K562 (cell line): ENCODE measurements around the gene PSME1. TPM values are rescaled to one million over a fixed set of nuclear protein-coding genes. Genes with fewer than 3 reads are reported as not detected.

Experiments
- ATAC-seq: fragments of 200-7000 bp; cut with Tn5 transposase; 3 replicates; pipeline ENCODE4 v1.9.1; 2020; ENCODE audit warnings: moderate library complexity
- BruUV-seq: library from RNA; stranded (reverse); fragments of 400-500 nt; replicated peaks from 2 replicates; lab custom pipeline; 2021; lab: Mats Ljungman, UMichigan
- CTCF ChIA-PET: fragments of 300-600 bp; formaldehyde crosslinking; extraction: SDS; loops from one replicate; lab custom pipeline; 2021; ENCODE audit warnings: low intra/inter-chr PET ratio; lab: Yijun Ruan, JAX
- POLR2A ChIA-PET: fragments of 300-600, 350-650 bp; sonication (Branson Sonifier 250); formaldehyde crosslinking; extraction: SDS; loops from one replicate; lab custom pipeline; 2021; ENCODE audit warnings: antibody characterized with exemption, inconsistent platforms; lab: Yijun Ruan, JAX
- DNase-seq, 4 experiments: peaks; one replicate each; pipeline versions ENCODE4 v3.0.0 to v3.0.0-alpha.2; 2011 to 2018; ENCODE audit warnings: low spot score in 3 of 4, mixed read lengths in 3 of 4; ENCODE audit errors: extremely low read depth in 1 of 4
- FAIRE-seq: peaks from 2 replicates; lab custom pipeline; 2011; peaks lifted over from hg19 to GRCh38; lab: Jason Lieb, UNC
- H2AFZ ChIP-seq: 2 replicates; pipeline ENCODE4 v1.6.0; 2011; ENCODE audit warnings: low read depth, low read length, control low read depth, inconsistent platforms
- H3K27ac ChIP-seq: fragments of 200-600 bp; 3 replicates; pipeline ENCODE4 v1.8.0; 2011; ENCODE audit warnings: low read depth, mild to moderate bottlenecking, control low read depth, inconsistent platforms, low read length, moderate library complexity, mixed read lengths; ENCODE audit errors: extremely low read depth
- H3K27me3 ChIP-seq, 2 experiments: fragments of 300-600 bp in 1 of 2; 2 replicates in 1 of 2; 3 replicates in 1 of 2; pipeline versions ENCODE4 v1.6.0 to v1.8.0; 2011; ENCODE audit warnings: inconsistent platforms in 2 of 2, low read length in 2 of 2, mild to moderate bottlenecking in 1 of 2, mixed read lengths in 1 of 2, moderate library complexity in 1 of 2; ENCODE audit not compliant: control insufficient read depth in 2 of 2, insufficient read depth in 2 of 2
- H3K36me3 ChIP-seq: fragments of 300-600 bp; 3 replicates; pipeline ENCODE4 v1.8.0; 2011; ENCODE audit warnings: mild to moderate bottlenecking, low read length, inconsistent platforms; ENCODE audit not compliant: control insufficient read depth, insufficient read depth
- H3K4me1 ChIP-seq, 2 experiments: fragments of 200-600 bp in 1 of 2; replicated peaks in 1 of 2; 2 replicates in 1 of 2; 3 replicates in 1 of 2; pipeline versions ENCODE4 v1.5.1 to v1.8.0; 2011; ENCODE audit warnings: inconsistent platforms in 2 of 2, low read length in 2 of 2, mild to moderate bottlenecking in 1 of 2, mixed read lengths in 1 of 2, moderate library complexity in 1 of 2; ENCODE audit not compliant: control insufficient read depth in 2 of 2, insufficient read depth in 2 of 2
- H3K4me2 ChIP-seq: 2 replicates; pipeline ENCODE4 v1.6.1; 2011; ENCODE audit warnings: low read length, control low read depth, inconsistent platforms, mixed read lengths; ENCODE audit not compliant: insufficient read depth
- H3K4me3 ChIP-seq: fragments of 200-600 bp; sonication (generic), shearing (Covaris generic); 2 replicates; pipeline ENCODE4 v1.5.1; 2016; ENCODE audit warnings: control low read depth, inconsistent platforms
- H3K79me2 ChIP-seq: fragments of 200-600 bp; 3 replicates; pipeline ENCODE4 v1.8.0; 2011; ENCODE audit warnings: low read length, inconsistent platforms; ENCODE audit not compliant: control insufficient read depth, insufficient read depth
- H3K9ac ChIP-seq, 2 experiments: 2 replicates each; pipeline versions ENCODE4 v1.6.0 to v1.6.1; 2011; ENCODE audit warnings: low read depth in 2 of 2, low read length in 2 of 2, control low read depth in 1 of 2, inconsistent platforms in 1 of 2, mild to moderate bottlenecking in 1 of 2, mixed read lengths in 1 of 2; ENCODE audit not compliant: insufficient read depth in 1 of 2
- H3K9me1 ChIP-seq: one replicate; pipeline ENCODE4 v1.6.0; 2011; ENCODE audit warnings: inconsistent platforms, mild to moderate bottlenecking, low read length, moderate library complexity; ENCODE audit not compliant: control insufficient read depth, insufficient read depth
- H3K9me3 ChIP-seq: replicated peaks from 2 replicates; pipeline ENCODE4 v1.5.1; 2011; ENCODE audit warnings: low read depth, low read length, inconsistent platforms; ENCODE audit not compliant: control insufficient read depth, insufficient read depth
- H4K20me1 ChIP-seq: replicated peaks from 2 replicates; pipeline ENCODE4 v1.6.1; 2011; ENCODE audit warnings: low read length, inconsistent platforms, mixed read lengths; ENCODE audit not compliant: control insufficient read depth, insufficient read depth
- NCOA6 ChIP-seq: fragments of 450-650 bp; IDR thresholded peaks from 2 replicates; pipeline ENCODE4 v1.6.1; 2017; ENCODE audit warnings: mild to moderate bottlenecking
- XRCC4 ChIP-seq: IDR thresholded peaks from one replicate; pipeline ENCODE4 v1.6.1; 2011; ENCODE audit not compliant: insufficient read depth, insufficient read length; ENCODE audit errors: extremely low read depth
- ZBTB8A ChIP-seq: fragments of 450-650 bp; IDR thresholded peaks from 2 replicates; pipeline ENCODE4 v1.6.1; 2018; ENCODE audit warnings: mild to moderate bottlenecking, moderate library complexity; ENCODE audit not compliant: partially characterized antibody
- ZNF764 ChIP-seq: fragments of 250-450 bp; sonication (Bioruptor Pico); IDR thresholded peaks from 2 replicates; pipeline ENCODE4 v1.4.0; 2020; ENCODE audit warnings: low read depth, mild to moderate bottlenecking, moderate library complexity
- WGBS: fragments of 100-300 bp; shearing (Covaris generic); methylation state at CpG from one replicate; pipeline ENCODE4 v1.1.6; 2016; ENCODE audit warnings: low coverage, mixed read lengths; ENCODE audit not compliant: insufficient coverage; ENCODE audit errors: missing lambda C conversion rate; 5-methylcytosine and 5-hydroxymethylcytosine counted together
- in situ Hi-C: fragments of 300-500 bp; cut with MboI; formaldehyde crosslinking; loops from 4 replicates; pipeline ENCODE4 v1.15.0; 2018; ENCODE audit warnings: inconsistent platforms, mixed read lengths
- intact Hi-C: fragments of 100-400 bp; cut with micrococcal nuclease; formaldehyde crosslinking; loops from 2 replicates; pipeline ENCODE4 v1.14.2; 2022
- polyA plus RNA-seq, 8 experiments: library from polyadenylated mRNA; depleted of rRNA in 4 of 8; stranded (reverse) in 5 of 8; unstranded in 3 of 8; fragments of >200 nt; fragmentation: Nextera tagmentation in 2 of 8; fragmentation: Illumina TruSeq in 1 of 8; extraction: Ambion mirVana in 2 of 8; extraction: Trizol in 1 of 8; gene quantifications; 2 replicates each; pipeline versions ENCODE4 v1.2.1 to v1.2.3, GENCODE V29; 2011 to 2014; ENCODE audit warnings: inconsistent platforms in 1 of 8, missing spikeins in 1 of 8
- total RNA-seq, 7 experiments: library from RNA; depleted of rRNA in 6 of 7; stranded (reverse); fragments of >200 nt in 6 of 7; fragmentation: Illumina TruSeq in 2 of 7; extraction: Trizol in 2 of 7; gene quantifications; 2 replicates each; pipeline versions ENCODE4 v1.2.1 to v1.2.3, GENCODE V29; 2011 to 2021; ENCODE audit warnings: low replicate concordance in 1 of 7
- TF ChIP-seq, protein P1 (sequence below): sonication (generic); formaldehyde crosslinking; IDR thresholded peaks from 2 replicates; pipeline ENCODE4 v1.8.0; 2022; ENCODE audit warnings: mild to moderate bottlenecking, missing genetic modification reagents
- TF ChIP-seq, protein P2 (sequence below): fragments of 250-450 bp; sonication (Bioruptor Pico); IDR thresholded peaks from 2 replicates; pipeline ENCODE4 v1.8.0; 2021; ENCODE audit warnings: borderline replicate concordance, mild to moderate bottlenecking, moderate library complexity; ENCODE audit not compliant: poor library complexity, severe bottlenecking
- TF ChIP-seq, protein P3 (sequence below): sonication (generic); formaldehyde crosslinking; IDR thresholded peaks from 2 replicates; pipeline ENCODE4 v1.8.0; 2022; ENCODE audit warnings: mild to moderate bottlenecking, low read depth, missing genetic modification reagents
- TF ChIP-seq, protein P4 (sequence below): sonication (generic); formaldehyde crosslinking; IDR thresholded peaks from 2 replicates; pipeline ENCODE4 v1.4.0; 2020; ENCODE audit warnings: mild to moderate bottlenecking, missing genetic modification reagents

Gene PSME1
- total and polyA plus RNA-seq, 9 of the 15 experiments (the other 6 are each of a cell fraction or from before 2014, with no cell fraction given), result 20.3 to 180 (median 67.5) TPM

DNA sequence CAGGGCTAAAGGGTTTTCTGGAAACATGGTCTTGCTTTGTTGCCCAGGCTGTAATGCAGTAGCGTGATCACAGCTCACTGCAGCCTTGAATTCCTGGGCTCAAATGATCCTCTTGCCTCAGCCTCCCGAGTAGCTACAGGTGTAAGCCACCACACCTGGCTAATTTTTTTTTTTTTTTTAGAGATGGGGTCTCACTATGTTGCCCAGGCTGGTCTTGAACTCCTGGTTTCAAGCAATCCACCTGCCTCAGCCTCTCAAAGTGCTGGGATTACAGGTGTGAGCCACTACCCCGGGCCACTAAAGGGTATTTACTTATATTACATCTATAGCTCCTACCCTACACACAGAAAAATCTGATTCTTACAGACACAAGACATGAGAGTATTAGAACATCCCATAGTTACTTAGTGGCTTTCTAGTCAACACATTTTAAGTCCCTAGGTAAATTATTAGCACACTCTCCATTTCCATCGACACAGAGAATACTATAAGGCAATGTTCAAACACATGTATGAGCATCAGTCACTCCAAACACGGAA is 27.6 kb upstream of the PSME1 start:
- H3K9ac ChIP-seq, result no peak overlapping the region
- FAIRE-seq, result no peak
- BruUV-seq, result no TSS peak

More for the DNA sequence above, 27.6 kb upstream of the PSME1 start:
- ChIA-PET CTCF (interaction anchor here (0.9 kb wide), 1 partner anchor 50 kb away, joined by 7 read pairs; no protein-coding TSS in a partner anchor), POLR2A (interaction anchor here (0.6 to 4.8 kb wide), 4 partner anchors 13 to 105 kb away, joined by 3 to 29 read pairs (median 8); partner anchors contain the start of gene PCK2)
- Histone ChIP-seq H3K4me2 (no peak overlapping the region), H3K4me1 (peaks cover 0 to 3% of the 10 kb centered on the region in 2 experiments; a peak in 2 of 5 replicates), H3K9me3 (no peaks in the 10 kb centered on the region; the same call in 1 of the 2 replicates), H4K20me1 (no peaks in the 10 kb centered on the region), H3K36me3 (peaks cover 7% of the 10 kb centered on the region; the same call in 1 of the 3 replicates), H2AFZ (peak overlapping the region; percentile 85), H3K27ac (no peak overlapping the region; the same call in 2 of the 3 replicates), H3K9me1 (no peaks in the 10 kb centered on the region)
- no peak for DNase-seq
- ATAC-seq, result no peak
- in situ Hi-C loops, result no loop called here
- TF ChIP-seq, protein P1, sequence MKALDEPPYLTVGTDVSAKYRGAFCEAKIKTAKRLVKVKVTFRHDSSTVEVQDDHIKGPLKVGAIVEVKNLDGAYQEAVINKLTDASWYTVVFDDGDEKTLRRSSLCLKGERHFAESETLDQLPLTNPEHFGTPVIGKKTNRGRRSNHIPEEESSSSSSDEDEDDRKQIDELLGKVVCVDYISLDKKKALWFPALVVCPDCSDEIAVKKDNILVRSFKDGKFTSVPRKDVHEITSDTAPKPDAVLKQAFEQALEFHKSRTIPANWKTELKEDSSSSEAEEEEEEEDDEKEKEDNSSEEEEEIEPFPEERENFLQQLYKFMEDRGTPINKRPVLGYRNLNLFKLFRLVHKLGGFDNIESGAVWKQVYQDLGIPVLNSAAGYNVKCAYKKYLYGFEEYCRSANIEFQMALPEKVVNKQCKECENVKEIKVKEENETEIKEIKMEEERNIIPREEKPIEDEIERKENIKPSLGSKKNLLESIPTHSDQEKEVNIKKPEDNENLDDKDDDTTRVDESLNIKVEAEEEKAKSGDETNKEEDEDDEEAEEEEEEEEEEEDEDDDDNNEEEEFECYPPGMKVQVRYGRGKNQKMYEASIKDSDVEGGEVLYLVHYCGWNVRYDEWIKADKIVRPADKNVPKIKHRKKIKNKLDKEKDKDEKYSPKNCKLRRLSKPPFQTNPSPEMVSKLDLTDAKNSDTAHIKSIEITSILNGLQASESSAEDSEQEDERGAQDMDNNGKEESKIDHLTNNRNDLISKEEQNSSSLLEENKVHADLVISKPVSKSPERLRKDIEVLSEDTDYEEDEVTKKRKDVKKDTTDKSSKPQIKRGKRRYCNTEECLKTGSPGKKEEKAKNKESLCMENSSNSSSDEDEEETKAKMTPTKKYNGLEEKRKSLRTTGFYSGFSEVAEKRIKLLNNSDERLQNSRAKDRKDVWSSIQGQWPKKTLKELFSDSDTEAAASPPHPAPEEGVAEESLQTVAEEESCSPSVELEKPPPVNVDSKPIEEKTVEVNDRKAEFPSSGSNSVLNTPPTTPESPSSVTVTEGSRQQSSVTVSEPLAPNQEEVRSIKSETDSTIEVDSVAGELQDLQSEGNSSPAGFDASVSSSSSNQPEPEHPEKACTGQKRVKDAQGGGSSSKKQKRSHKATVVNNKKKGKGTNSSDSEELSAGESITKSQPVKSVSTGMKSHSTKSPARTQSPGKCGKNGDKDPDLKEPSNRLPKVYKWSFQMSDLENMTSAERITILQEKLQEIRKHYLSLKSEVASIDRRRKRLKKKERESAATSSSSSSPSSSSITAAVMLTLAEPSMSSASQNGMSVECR (CRISPR knock-in tag), result no peak
- TF ChIP-seq NCOA6 (no peak), ZNF764 (CRISPR knock-in tag) (no peak), ZBTB8A (no peak), XRCC4 (no peak)
- TF ChIP-seq, protein P2, sequence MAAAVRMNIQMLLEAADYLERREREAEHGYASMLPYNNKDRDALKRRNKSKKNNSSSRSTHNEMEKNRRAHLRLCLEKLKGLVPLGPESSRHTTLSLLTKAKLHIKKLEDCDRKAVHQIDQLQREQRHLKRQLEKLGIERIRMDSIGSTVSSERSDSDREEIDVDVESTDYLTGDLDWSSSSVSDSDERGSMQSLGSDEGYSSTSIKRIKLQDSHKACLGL, result no peak
- TF ChIP-seq, protein P3, sequence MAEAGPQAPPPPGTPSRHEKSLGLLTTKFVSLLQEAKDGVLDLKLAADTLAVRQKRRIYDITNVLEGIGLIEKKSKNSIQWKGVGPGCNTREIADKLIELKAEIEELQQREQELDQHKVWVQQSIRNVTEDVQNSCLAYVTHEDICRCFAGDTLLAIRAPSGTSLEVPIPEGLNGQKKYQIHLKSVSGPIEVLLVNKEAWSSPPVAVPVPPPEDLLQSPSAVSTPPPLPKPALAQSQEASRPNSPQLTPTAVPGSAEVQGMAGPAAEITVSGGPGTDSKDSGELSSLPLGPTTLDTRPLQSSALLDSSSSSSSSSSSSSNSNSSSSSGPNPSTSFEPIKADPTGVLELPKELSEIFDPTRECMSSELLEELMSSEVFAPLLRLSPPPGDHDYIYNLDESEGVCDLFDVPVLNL (CRISPR knock-in tag), result no peak
- TF ChIP-seq, protein P4, sequence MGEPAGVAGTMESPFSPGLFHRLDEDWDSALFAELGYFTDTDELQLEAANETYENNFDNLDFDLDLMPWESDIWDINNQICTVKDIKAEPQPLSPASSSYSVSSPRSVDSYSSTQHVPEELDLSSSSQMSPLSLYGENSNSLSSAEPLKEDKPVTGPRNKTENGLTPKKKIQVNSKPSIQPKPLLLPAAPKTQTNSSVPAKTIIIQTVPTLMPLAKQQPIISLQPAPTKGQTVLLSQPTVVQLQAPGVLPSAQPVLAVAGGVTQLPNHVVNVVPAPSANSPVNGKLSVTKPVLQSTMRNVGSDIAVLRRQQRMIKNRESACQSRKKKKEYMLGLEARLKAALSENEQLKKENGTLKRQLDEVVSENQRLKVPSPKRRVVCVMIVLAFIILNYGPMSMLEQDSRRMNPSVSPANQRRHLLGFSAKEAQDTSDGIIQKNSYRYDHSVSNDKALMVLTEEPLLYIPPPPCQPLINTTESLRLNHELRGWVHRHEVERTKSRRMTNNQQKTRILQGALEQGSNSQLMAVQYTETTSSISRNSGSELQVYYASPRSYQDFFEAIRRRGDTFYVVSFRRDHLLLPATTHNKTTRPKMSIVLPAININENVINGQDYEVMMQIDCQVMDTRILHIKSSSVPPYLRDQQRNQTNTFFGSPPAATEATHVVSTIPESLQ (CRISPR knock-in tag), result no peak
- TF ChIP-seq, all 486 proteins: peak for 0
- Histone ChIP-seq H3K4me3 (no peak overlapping the region), H3K79me2 (no peaks in the 10 kb centered on the region), H3K27me3 (no peaks in the 10 kb centered on the region)
- intact Hi-C loops, result loop anchor here (1.0 to 5.0 kb wide), 2 partner anchors 50 to 211 kb away; no protein-coding TSS in a partner anchor
- 20% methylated on average over 5 of the region's 5 CpGs for WGBS
